Nephron (organoid): ENCODE measurements around the gene MAF.

Source experiments
- H3K27ac Mint-ChIP-seq, 3 experiments: 2 replicates each; pipeline ENCODE4 v1.8.0; 2020; ENCODE audit warnings: mixed read lengths in 3 of 3, mild to moderate bottlenecking in 2 of 3, moderate library complexity in 1 of 3
- H3K27me3 Mint-ChIP-seq: 2 replicates; pipeline ENCODE4 v1.8.0; 2021; ENCODE audit warnings: low read depth, mild to moderate bottlenecking, moderate library complexity, mixed read lengths
- H3K36me3 Mint-ChIP-seq: 2 replicates; pipeline ENCODE4 v1.8.0; 2020; ENCODE audit warnings: low read depth, mixed read lengths
- H3K4me1 Mint-ChIP-seq: 2 replicates; pipeline ENCODE4 v1.8.0; 2020; ENCODE audit warnings: mixed read lengths
- H3K4me3 Mint-ChIP-seq, 3 experiments: 2 replicates each; pipeline ENCODE4 v1.8.0; 2020; ENCODE audit warnings: mild to moderate bottlenecking in 3 of 3, mixed read lengths in 3 of 3, moderate library complexity in 2 of 3
- H3K9me3 Mint-ChIP-seq: 2 replicates; pipeline ENCODE4 v1.8.0; 2020; ENCODE audit warnings: mixed read lengths
- CTCF ChIP-seq, 3 experiments: fragments of 200-600 bp; sonication (generic); IDR thresholded peaks; one replicate each; pipeline ENCODE4 v1.5.0; 2021; ENCODE audit warnings: antibody characterized with exemption in 3 of 3; ENCODE audit not compliant: unreplicated experiment in 3 of 3

Gene MAF

GRCh38 chr16:79571065-79571902, 29.3 kb downstream of the MAF start:
- Mint-ChIP-seq H3K9me3 (no peaks in the 10 kb centered on the region), H3K36me3 (no peaks in the 10 kb centered on the region)

GRCh38 chr16:79564671-79565107, 35.8 kb downstream of the MAF start:
- no peak for TF ChIP-seq CTCF (IDR thresholded peaks at IDR 0.05; ENCODE audit: unreplicated experiment in 3 of 3)
- H3K4me1 Mint-ChIP-seq, result peaks cover 6% of the 10 kb centered on the region
- H3K4me3 Mint-ChIP-seq, result no peak overlapping the region
- H3K27ac Mint-ChIP-seq, result peak overlapping the region; percentile 15 to 51 (median 27)
- no peaks in the 10 kb centered on the region for H3K36me3 Mint-ChIP-seq
- H3K27me3 Mint-ChIP-seq, result no peaks in the 10 kb centered on the region
- H3K9me3 Mint-ChIP-seq, result no peaks in the 10 kb centered on the region

More at GRCh38 chr16:79571065-79571902, 29.3 kb downstream of the MAF start:
- H3K27me3 Mint-ChIP-seq, result peaks cover 45% of the 10 kb centered on the region
- H3K27ac Mint-ChIP-seq, result peak overlapping the region in 2 of 3 experiments; percentile 50 to 64
- no peak for TF ChIP-seq CTCF (IDR thresholded peaks at IDR 0.05; ENCODE audit: unreplicated experiment in 3 of 3)
- H3K4me3 Mint-ChIP-seq, result peak overlapping the region in 2 of 3 experiments; percentile 68 to 77
- H3K4me1 Mint-ChIP-seq, result peaks cover 21% of the 10 kb centered on the region

- peaks cover 6% of the 10 kb centered on the region for H3K4me1 Mint-ChIP-seq
- no peaks in the 10 kb centered on the region for H3K27me3 Mint-ChIP-seq
- no peak for TF ChIP-seq CTCF (IDR thresholded peaks at IDR 0.05; ENCODE audit: unreplicated experiment in 3 of 3)
- H3K4me3 Mint-ChIP-seq, result no peak overlapping the region
- H3K9me3 Mint-ChIP-seq, result no peaks in the 10 kb centered on the region
- peak overlapping the region; percentile 15 to 51 (median 27) for H3K27ac Mint-ChIP-seq
- H3K36me3 Mint-ChIP-seq, result no peaks in the 10 kb centered on the region
Measured at GRCh38 chr16:79563921-79564320, 36.6 kb downstream of the MAF start.

- H3K4me1 Mint-ChIP-seq, result peaks cover 6% of the 10 kb centered on the region
- no peaks in the 10 kb centered on the region for H3K36me3 Mint-ChIP-seq
- H3K4me3 Mint-ChIP-seq, result no peak overlapping the region
- no peaks in the 10 kb centered on the region for H3K9me3 Mint-ChIP-seq
- peak overlapping the region in 2 of 3 experiments; percentile 12 to 36 for H3K27ac Mint-ChIP-seq
- H3K27me3 Mint-ChIP-seq, result no peaks in the 10 kb centered on the region
- TF ChIP-seq CTCF (IDR thresholded peaks at IDR 0.05; ENCODE audit: unreplicated experiment in 3 of 3), result no peak
Measured at GRCh38 chr16:79562166-79562823, 38.2 kb downstream of the MAF start.

- H3K36me3 Mint-ChIP-seq, result no peaks in the 10 kb centered on the region
- no peak overlapping the region for H3K27ac Mint-ChIP-seq
- H3K9me3 Mint-ChIP-seq, result no peaks in the 10 kb centered on the region
- no peak for TF ChIP-seq CTCF (IDR thresholded peaks at IDR 0.05; ENCODE audit: unreplicated experiment in 3 of 3)
- H3K27me3 Mint-ChIP-seq, result no peaks in the 10 kb centered on the region
- H3K4me1 Mint-ChIP-seq, result peaks cover 6% of the 10 kb centered on the region
- no peak overlapping the region for H3K4me3 Mint-ChIP-seq
Measured at GRCh38 chr16:79561729-79562128, 38.8 kb downstream of the MAF start.
